ENCODE results near the gene RIMOC1.

DNA sequence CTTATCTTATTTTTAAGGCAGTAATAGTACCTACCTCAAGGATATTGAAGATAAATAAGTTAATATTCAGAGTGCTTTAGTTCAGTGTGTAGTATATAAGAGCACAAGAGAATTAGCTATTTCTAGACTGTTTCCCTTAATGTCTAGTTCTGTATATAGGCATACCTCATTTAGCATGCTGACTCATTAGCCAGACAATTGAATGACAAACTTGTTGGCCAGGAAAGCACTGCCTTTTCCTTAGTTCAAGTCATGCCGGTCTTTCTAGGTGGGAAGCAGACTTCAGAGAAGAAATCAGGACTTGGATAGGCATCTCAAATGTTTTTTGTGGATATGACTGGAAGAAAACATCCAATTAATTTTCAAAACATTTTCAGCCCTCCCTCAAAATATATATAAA is 17.7 kb downstream of the RIMOC1 start:
- TF ChIP-seq POLR2A (IDR thresholded peaks at IDR 0.05; ENCODE audit: low read depth, low read length) (no peak), POLR2AphosphoS5 (IDR thresholded peaks at IDR 0.05; ENCODE audit: low read depth, low read length) (no peak), TAF1 (IDR thresholded peaks at IDR 0.05; ENCODE audit: borderline replicate concordance, low read depth, low read length) (no peak)

All from GM12892 (cell line).